GM18526 (cell line): ENCODE measurements around the gene CYFIP2.

Experiments
- POLR2A ChIP-seq: IDR thresholded peaks from 3 replicates; pipeline ENCODE4 v1.6.1; 2011; ENCODE audit not compliant: insufficient read length; ENCODE audit errors: extremely low read depth

CYFIP2 gene

GRCh38 chr5:157278319-157279037 is 12.6 kb downstream of the CYFIP2 start:
- no peak for TF ChIP-seq POLR2A

GRCh38 chr5:157279605-157280239 is 13.8 kb downstream of the CYFIP2 start:
- no peak for TF ChIP-seq POLR2A

GRCh38 chr5:157280927-157281326 is 15.0 kb downstream of the CYFIP2 start:
- TF ChIP-seq POLR2A: no peak

- no peak for TF ChIP-seq POLR2A
Observed at GRCh38 chr5:157282150-157282549, 16.2 kb downstream of the CYFIP2 start.

GRCh38 chr5:157283434-157283833 is 17.5 kb downstream of the CYFIP2 start:
- TF ChIP-seq POLR2A: no peak

- TF ChIP-seq POLR2A: no peak
Observed at GRCh38 chr5:157284458-157285212, 18.7 kb downstream of the CYFIP2 start.

GRCh38 chr5:157285310-157286035 is 19.6 kb downstream of the CYFIP2 start:
- TF ChIP-seq POLR2A: no peak

GRCh38 chr5:157286761-157287211 is 20.9 kb downstream of the CYFIP2 start:
- no peak for TF ChIP-seq POLR2A

GRCh38 chr5:157288405-157289163 is 22.7 kb downstream of the CYFIP2 start:
- TF ChIP-seq POLR2A: no peak

- no peak for TF ChIP-seq POLR2A
Observed at GRCh38 chr5:157289164-157289819, 23.4 kb downstream of the CYFIP2 start.

- no peak for TF ChIP-seq POLR2A
Observed at GRCh38 chr5:157290156-157290980, 24.4 kb downstream of the CYFIP2 start.

GRCh38 chr5:157290981-157291711 is 25.2 kb downstream of the CYFIP2 start:
- TF ChIP-seq POLR2A: no peak

GRCh38 chr5:157292599-157292998 is 26.7 kb downstream of the CYFIP2 start:
- TF ChIP-seq POLR2A: no peak
